HepG2 (cell line): ENCODE measurements around the gene KATNB1. TPM values are rescaled to one million over a fixed set of nuclear protein-coding genes. Genes with fewer than 3 reads are reported as not detected.

Experiments used
- BRF2 ChIP-seq: sonication (generic); formaldehyde crosslinking; IDR thresholded peaks from 2 replicates; pipeline ENCODE4 v1.8.1; 2022; ENCODE audit warnings: mild to moderate bottlenecking, missing genetic modification reagents
- CCDC6 ChIP-seq: sonication (generic); formaldehyde crosslinking; IDR thresholded peaks from 2 replicates; pipeline ENCODE4 v1.8.1; 2022; ENCODE audit warnings: mild to moderate bottlenecking, missing genetic modification reagents, moderate library complexity
- ELF3 ChIP-seq: IDR thresholded peaks from 2 replicates; pipeline ENCODE4 v1.6.1; 2016; ENCODE audit warnings: missing genetic modification reagents, missing compliant biosample characterization
- KLF12 ChIP-seq: sonication (generic); formaldehyde crosslinking; IDR thresholded peaks from 2 replicates; pipeline ENCODE4 v1.4.0; 2020; ENCODE audit warnings: missing genetic modification reagents, borderline replicate concordance
- NFKBIZ ChIP-seq: IDR thresholded peaks from 2 replicates; pipeline ENCODE4 v1.6.1; 2018; ENCODE audit warnings: missing genetic modification reagents, missing compliant biosample characterization
- ZGPAT ChIP-seq: IDR thresholded peaks from 2 replicates; pipeline ENCODE4 v1.6.1; 2016; ENCODE audit warnings: mild to moderate bottlenecking
- ZNF335 ChIP-seq: sonication (generic); formaldehyde crosslinking; IDR thresholded peaks from 2 replicates; pipeline ENCODE4 v1.4.0; 2020; ENCODE audit warnings: missing genetic modification reagents
- ZNF556 ChIP-seq: sonication (generic); formaldehyde crosslinking; IDR thresholded peaks from 2 replicates; pipeline ENCODE4 v1.4.0; 2020; ENCODE audit warnings: mild to moderate bottlenecking, missing genetic modification reagents, borderline replicate concordance
- ZNF773 ChIP-seq: sonication (generic); formaldehyde crosslinking; IDR thresholded peaks from 2 replicates; pipeline ENCODE4 v1.4.0; 2020; ENCODE audit warnings: missing genetic modification reagents, borderline replicate concordance
- ZNF788 ChIP-seq: sonication (generic); formaldehyde crosslinking; IDR thresholded peaks from 2 replicates; pipeline ENCODE4 v1.5.0; 2020; ENCODE audit warnings: mild to moderate bottlenecking, missing genetic modification reagents, borderline replicate concordance
- ZSCAN9 ChIP-seq: IDR thresholded peaks from 2 replicates; pipeline ENCODE4 v1.6.1; 2016; ENCODE audit warnings: borderline replicate concordance
- polyA plus RNA-seq, 8 experiments: library from polyadenylated mRNA; depleted of rRNA in 3 of 8; stranded (reverse) in 7 of 8; unstranded in 1 of 8; fragments of >200 nt; fragmentation: Illumina TruSeq in 4 of 8; extraction: Trizol in 4 of 8; gene quantifications; 2 replicates each; pipeline versions ENCODE4 v1.2.1 to v1.2.3, GENCODE V29; 2011 to 2016; ENCODE audit warnings: low read depth in 4 of 8, missing spikeins in 1 of 8, mixed read lengths in 1 of 8; ENCODE audit not compliant: insufficient read depth in 1 of 8
- total RNA-seq, 5 experiments: library from RNA; depleted of rRNA; stranded (reverse); fragments of >200 nt; fragmentation: Illumina TruSeq; extraction: Trizol; gene quantifications; 2 replicates each; pipeline ENCODE4 v1.2.3, GENCODE V29; 2016; ENCODE audit warnings: low read depth in 1 of 5
- TF ChIP-seq, protein P1 (sequence below): sonication (generic); formaldehyde crosslinking; IDR thresholded peaks from 2 replicates; pipeline ENCODE4 v1.4.0; 2020; ENCODE audit warnings: mild to moderate bottlenecking, missing genetic modification reagents
- TF ChIP-seq, protein P2 (sequence below): sonication (generic); formaldehyde crosslinking; IDR thresholded peaks from 2 replicates; pipeline ENCODE4 v1.4.0; 2020; ENCODE audit warnings: missing genetic modification reagents
- TF ChIP-seq, protein P3 (sequence below): sonication (generic); formaldehyde crosslinking; IDR thresholded peaks from 2 replicates; pipeline ENCODE4 v1.4.0; 2020; ENCODE audit warnings: mild to moderate bottlenecking, low read depth, missing genetic modification reagents

Gene KATNB1
- total and polyA plus RNA-seq, 2 of the 13 experiments (the other 11 are each of a cell fraction or from before 2014, with no cell fraction given): 31.5 to 43.5 TPM

GRCh38 chr16:57801809-57802340, 66.3 kb downstream of the KATNB1 start (continued):
- TF ChIP-seq, protein P1, sequence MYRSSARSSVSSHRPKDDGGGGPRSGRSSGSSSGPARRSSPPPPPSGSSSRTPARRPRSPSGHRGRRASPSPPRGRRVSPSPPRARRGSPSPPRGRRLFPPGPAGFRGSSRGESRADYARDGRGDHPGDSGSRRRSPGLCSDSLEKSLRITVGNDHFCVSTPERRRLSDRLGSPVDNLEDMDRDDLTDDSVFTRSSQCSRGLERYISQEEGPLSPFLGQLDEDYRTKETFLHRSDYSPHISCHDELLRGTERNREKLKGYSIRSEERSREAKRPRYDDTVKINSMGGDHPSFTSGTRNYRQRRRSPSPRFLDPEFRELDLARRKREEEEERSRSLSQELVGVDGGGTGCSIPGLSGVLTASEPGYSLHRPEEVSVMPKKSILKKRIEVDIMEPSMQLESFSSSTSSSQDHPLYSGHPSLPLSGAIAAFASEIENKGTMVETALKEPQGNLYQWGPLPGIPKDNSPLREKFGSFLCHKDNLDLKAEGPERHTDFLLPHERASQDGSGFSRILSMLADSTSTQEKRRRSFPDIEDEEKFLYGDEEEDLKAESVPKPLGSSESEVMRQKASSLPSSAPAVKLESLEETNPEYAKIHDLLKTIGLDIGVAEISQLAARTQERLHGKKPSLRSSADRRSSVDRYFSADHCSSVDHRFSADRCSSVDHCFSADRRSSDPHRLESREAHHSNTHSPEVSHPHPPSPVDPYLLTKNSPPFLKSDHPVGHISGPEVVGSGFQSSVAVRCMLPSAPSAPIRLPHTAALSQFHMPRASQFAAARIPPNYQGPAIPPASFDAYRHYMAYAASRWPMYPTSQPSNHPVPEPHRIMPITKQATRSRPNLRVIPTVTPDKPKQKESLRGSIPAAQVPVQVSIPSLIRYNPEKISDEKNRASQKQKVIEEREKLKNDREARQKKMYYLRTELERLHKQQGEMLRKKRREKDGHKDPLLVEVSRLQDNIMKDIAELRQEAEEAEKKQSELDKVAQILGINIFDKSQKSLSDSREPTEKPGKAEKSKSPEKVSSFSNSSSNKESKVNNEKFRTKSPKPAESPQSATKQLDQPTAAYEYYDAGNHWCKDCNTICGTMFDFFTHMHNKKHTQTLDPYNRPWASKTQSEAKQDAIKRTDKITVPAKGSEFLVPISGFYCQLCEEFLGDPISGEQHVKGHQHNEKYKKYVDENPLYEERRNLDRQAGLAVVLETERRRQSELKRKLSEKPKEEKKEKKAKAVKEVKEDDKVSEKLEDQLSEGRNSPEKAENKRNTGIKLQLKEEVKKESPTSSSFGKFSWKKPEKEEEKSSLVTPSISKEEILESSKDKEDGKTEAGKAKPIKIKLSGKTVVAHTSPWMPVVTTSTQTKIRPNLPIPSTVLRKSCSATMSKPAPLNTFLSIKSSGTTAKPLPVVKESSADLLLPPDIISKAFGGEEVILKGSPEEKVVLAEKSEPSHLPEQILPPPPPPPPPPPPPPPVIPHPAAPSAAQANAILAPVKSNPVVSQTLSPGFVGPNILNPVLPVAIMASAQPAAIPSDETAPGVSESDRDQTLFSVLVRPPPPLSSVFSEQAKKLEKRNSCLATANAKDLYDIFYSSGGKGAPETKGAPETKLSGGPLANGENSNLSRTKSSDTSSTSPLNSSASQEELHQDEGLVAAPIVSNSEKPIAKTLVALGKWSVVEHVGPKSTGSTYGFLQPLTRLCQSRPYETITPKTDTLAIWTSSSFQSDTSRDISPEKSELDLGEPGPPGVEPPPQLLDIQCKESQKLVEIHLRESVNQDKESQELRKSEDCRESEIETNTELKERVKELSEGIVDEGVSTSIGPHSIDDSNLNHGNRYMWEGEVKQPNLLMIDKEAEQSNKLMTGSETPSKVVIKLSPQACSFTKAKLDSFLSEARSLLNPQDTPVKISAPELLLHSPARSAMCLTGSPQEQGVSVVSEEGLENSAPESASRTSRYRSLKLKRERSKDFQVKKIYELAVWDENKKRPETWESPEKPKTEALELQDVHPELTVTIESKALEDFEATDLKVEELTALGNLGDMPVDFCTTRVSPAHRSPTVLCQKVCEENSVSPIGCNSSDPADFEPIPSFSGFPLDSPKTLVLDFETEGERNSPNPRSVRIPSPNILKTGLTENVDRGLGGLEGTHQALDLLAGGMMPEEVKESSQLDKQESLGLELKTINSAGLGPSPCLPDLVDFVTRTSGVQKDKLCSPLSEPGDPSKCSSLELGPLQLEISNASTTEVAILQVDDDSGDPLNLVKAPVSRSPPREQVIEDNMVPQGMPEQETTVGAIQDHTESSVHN (CRISPR knock-in tag): 0 out of 2 replicates have a peak, but pooled peaks have one; percentile 28
- TF ChIP-seq, protein P2, sequence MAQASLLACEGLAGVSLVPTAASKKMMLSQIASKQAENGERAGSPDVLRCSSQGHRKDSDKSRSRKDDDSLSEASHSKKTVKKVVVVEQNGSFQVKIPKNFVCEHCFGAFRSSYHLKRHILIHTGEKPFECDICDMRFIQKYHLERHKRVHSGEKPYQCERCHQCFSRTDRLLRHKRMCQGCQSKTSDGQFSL (CRISPR knock-in tag): no peak
- TF ChIP-seq, protein P3, sequence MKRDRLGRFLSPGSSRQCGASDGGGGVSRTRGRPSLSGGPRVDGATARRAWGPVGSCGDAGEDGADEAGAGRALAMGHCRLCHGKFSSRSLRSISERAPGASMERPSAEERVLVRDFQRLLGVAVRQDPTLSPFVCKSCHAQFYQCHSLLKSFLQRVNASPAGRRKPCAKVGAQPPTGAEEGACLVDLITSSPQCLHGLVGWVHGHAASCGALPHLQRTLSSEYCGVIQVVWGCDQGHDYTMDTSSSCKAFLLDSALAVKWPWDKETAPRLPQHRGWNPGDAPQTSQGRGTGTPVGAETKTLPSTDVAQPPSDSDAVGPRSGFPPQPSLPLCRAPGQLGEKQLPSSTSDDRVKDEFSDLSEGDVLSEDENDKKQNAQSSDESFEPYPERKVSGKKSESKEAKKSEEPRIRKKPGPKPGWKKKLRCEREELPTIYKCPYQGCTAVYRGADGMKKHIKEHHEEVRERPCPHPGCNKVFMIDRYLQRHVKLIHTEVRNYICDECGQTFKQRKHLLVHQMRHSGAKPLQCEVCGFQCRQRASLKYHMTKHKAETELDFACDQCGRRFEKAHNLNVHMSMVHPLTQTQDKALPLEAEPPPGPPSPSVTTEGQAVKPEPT: no peak
- 0 out of 2 replicates have a peak, but pooled peaks have one; percentile 41 for TF ChIP-seq ZGPAT (CRISPR knock-in tag)
- no peak for TF ChIP-seq ZNF773 (CRISPR knock-in tag)
- TF ChIP-seq ZSCAN9 (CRISPR knock-in tag): no peak
- no peak for TF ChIP-seq CCDC6
- TF ChIP-seq BRF2 (CRISPR knock-in tag): no peak
- 0 out of 2 replicates have a peak, but pooled peaks have one; percentile 48 for TF ChIP-seq ZNF335 (CRISPR knock-in tag)
- peak; percentile 15; the same call in 1 of the 2 replicates for TF ChIP-seq ELF3 (CRISPR knock-in tag)
- no peak for TF ChIP-seq NFKBIZ (CRISPR knock-in tag)
- no peak for TF ChIP-seq ZNF556 (CRISPR knock-in tag)
- TF ChIP-seq ZNF788: 0 out of 2 replicates have a peak, but pooled peaks have one; percentile 58
- TF ChIP-seq KLF12 (CRISPR knock-in tag): no peak
